MV-4-11 (cell line): ENCODE results near the gene SPAG5.
"Not testable (repeated sequence)": the region's sequence is repeated elsewhere in the genome, so short reads cannot be mapped to it uniquely, and the experiment has no call there.

Experiments used
- DNase-seq: peaks from one replicate; lab custom pipeline; 2025; lab: John Stamatoyannopoulos, UW

Gene SPAG5

DNA sequence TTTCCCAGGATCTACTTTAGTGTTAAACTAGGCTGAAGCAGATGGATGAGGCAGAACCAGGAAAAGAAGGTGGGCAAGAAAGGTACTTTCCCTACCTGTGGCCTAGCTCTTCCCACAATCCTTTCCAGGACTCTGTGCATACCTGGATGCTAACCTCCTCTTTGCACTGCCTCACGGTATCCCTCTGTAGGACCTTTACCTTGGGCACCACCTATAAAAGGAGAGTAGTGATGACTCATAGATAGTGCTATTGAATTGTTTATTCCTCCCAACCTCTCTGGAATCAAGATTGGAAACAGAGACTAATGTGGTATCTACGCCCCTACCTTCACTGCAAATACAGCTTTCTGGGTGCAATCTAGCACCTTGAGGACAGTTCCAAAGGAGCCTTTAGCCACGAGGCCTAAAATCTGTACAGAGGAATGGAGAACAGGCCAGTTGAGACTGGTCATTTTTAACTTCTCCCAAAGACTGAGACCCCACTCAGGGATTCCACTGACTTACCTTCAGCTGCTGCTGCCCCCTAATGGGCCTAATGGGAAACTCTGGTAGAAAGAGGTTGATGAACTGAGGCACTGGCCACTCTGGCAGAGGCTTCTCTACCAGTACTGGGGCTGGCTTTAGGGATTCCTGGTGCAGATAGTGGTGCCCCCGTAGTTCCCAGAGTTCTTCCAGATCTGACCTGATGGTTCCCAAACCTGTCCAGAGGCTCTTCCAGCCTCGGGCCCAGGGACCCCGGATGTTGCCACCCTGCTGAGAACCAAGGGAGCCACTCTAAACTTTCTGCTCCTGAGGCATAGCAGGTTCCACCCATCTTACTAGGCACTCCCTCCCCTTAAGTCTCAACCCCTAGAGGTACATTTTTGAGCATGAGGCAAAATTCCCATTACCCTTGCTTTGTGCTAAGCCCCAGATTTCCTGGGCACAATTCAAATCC is 14.4 kb upstream of the SPAG5 start:
- DNase-seq, result no peak

DNA sequence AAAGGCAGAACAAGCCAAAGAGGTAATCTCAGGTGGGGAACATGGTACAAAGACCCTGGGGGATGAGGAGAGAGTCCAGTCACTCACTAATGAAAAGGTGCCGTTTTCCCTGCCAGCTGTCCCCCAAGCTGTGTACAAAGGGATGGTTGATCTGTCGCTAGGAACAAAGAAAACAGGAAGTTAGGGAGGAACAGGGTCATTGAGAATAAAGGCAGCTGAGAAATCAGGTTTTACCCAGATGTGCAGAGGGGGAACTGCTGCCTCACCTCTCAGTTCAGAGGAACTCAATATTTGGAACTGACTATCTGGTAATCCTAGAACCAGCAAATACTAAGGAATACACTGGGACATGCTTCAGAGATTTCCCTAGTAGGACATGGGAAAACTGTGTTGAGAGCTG is 13.7 kb upstream of the SPAG5 start:
- peak; percentile 39 for DNase-seq

DNA sequence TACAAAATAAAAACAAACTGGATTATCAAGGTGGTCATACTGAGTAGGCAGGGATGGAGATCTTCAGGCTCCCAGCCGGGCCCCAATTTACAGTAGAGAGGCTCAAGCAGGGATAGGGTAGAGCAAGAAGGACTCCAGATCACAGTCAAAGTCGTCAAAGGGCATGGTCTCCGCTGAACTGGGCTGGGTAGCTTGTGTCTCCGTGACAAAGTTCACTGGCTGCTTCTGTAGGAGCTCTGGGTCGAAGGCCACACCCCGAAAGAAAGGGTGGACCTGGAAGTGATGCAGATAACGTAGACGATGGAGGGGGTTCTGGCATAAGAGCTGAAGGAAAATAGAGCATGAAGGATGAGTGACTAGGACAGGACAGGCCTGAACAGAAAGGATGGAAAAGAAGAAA is 11.6 kb upstream of the SPAG5 start:
- no peak for DNase-seq

GRCh38 chr17:28604031-28604430 is 5.2 kb upstream of the SPAG5 start:
- DNase-seq, result not testable (repeated sequence)

DNA sequence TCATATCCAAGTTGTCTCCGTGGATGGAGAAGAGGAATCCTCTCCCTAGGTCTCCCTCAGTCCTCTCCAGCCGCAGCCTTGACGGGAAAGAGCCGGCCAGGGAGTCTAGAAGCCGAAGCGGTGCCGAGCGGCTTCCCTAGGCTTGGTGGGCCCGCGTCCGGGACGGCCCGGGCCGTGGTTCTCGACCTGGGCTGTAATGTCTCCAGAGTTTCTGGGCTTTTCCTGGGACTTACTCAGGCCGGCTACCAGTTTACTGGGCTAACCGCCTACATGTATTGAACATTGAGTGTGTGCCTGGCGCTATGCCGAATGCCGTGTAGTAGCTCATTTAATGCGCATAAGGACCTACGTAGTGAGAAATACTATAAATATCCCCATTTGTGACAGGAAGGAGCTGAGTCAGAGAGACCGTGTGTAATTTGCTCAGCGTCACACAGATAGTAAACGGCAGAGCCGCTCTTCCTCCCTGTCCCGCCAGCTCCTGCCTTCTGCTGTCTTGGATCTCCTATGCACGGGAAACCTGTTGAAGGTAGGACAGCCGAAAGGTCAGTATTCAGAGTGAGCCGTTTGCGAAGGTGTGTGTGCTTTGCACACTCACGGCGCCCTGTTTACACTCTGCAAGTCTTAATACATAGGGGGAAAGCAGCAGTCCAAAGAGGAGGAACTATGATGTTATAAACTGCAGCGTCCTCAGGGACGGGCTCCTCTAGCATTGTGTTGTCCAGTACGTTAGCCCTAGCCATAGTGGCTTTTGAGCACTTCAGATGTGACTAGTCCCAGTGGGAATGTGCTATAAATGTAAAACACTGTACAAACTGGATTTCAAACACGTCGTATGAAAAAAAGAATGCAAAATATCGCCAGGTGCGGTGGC is 723 bp upstream of the SPAG5 start:
- peak; percentile 83 for DNase-seq

- no peak for DNase-seq
Measured at GRCh38 chr17:28598389-28598788, 436 bp downstream of the SPAG5 start.

- DNase-seq, result peak; percentile 34
Measured at GRCh38 chr17:28597606-28598383, 1.0 kb downstream of the SPAG5 start.

DNA sequence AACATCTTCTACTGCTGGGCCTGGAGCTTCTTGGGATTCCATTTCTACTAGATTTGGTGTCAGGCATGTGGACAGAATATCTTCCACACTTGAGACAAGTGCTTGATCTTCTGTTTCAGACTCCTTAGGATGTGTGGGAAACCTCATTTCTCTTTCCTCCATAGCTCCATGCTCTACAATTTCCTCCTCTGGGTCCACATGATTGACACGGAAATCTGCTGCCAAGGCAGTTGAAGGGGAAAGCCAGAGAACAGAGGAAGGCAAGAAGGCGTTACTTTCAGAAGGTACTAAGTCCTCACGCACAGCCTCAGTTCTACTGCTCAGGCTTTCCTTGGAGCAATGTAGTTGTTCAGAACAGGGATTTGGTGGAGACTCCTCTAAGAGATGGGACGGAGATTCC is 6.6 kb downstream of the SPAG5 start:
- DNase-seq, result no peak

DNA sequence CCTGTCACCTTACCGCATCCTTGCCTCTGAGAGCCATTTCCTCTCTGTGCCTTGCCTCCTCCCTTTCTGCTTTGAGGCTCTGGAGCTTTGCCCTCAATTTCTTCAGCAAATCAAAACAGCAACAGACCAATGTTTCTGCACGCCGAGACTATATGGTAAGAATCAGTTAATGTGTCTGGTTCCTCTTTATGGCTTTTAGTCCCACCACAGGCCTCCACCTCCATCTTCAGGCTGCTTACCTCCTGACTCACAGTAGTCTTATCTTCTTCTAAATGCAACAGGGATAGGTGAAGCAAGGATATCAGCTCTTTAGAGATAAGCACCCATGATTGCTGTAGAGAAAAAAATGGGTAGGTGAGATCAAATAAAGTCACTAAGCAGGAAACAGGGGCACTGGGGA is 13.0 kb downstream of the SPAG5 start:
- no peak for DNase-seq

GRCh38 chr17:28584434-28584833 is 14.4 kb downstream of the SPAG5 start:
- no peak for DNase-seq

DNA sequence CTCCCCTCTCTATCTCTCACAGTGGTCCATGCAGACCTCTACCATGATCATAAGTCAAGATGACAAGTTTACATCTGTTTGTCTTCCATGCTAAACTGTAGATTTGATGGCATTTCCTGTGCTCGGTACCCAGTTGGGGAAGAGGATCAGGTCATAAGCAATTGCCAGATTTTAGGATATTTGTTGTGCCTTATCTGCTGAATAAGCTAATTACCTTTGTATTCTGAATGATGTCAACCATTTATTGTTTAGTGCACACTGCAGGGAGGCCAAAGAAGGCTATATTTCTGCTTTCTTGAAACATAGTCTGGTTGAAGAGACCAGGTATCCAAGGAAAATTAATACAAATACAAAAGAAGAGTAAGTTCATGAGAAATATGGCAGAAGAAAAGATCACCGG is 16.3 kb downstream of the SPAG5 start:
- no peak for DNase-seq

- no peak for DNase-seq
Measured at GRCh38 chr17:28580959-28581358, 17.9 kb downstream of the SPAG5 start.

GRCh38 chr17:28579526-28579925 is 19.3 kb downstream of the SPAG5 start:
- no peak for DNase-seq

GRCh38 chr17:28578246-28579195 is 20.3 kb downstream of the SPAG5 start:
- DNase-seq, result no peak

DNA sequence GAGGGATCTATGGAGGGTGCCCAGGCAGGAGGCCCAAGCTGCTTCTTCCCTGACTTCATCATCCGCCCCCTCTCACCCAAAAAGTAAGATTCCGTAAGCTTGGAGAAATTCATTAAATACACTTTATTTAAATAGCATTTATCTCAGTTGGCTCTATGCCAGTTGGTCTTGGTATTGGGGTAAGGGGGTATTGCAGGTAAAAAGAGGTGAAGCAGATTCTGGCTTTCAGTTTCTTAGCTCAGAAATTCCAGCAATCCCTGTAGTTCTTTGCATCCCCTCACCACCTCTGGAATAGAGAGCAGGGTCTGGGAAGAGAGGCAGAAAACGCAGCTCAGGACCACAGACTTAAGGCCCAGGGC is 21.4 kb downstream of the SPAG5 start:
- no peak for DNase-seq

DNA sequence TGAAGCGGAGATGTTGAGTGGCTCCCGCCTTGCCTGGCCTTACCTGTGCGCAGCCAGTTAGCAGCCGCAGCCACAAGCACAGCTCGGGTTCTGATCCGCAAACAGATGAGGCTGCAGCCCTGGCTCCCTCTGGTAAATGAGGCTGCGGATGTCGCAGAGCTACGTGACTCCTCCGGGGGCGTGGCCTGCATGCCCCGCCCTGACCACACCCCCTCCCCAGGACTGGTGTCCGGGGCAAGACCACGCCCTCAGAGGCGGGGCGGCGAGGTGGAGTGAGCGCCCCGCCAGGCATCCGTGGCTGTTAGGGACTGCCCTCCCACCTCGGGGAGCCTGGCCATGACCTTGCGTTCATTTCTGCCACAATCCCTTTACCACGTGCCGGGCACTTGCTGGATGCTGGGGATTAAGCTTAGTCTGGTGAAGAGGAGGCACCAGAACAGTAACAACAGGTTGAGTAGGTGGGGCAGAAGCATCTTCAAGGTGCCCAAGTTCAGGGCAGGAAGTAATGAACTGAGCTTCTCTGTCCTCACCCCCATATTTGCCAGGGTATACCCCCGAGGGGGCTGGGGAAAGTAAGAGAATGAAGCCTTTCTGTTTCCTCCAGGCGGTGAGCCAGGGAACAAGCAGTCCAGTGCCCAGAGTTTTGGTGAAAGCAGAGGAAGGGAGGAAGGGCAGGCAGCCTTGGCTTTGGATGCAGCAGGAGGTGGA is 21.9 kb downstream of the SPAG5 start, which contains the start of gene ALDOC:
ALDOC (minus strand) TSS at position 138 of the 708 bp plus-strand sequence. CDS start 1,363 bp downstream, outside the sequence.
- peak; percentile 95 for DNase-seq

GRCh38 chr17:28576016-28576415 is 22.8 kb downstream of the SPAG5 start:
- not testable (repeated sequence) for DNase-seq

GRCh38 chr17:28575126-28575795 is 23.6 kb downstream of the SPAG5 start:
- DNase-seq, result no peak

GRCh38 chr17:28574526-28574925 is 24.3 kb downstream of the SPAG5 start:
- DNase-seq, result no peak
